Omental fat pad (tissue), 4 donors: Measurements from ENCODE around the gene ANTXR1. TPM values are rescaled to one million over a fixed set of nuclear protein-coding genes. Genes with fewer than 3 reads are reported as not detected.

ENCODE experiments used
- ATAC-seq: fragments of 150-250 bp; one replicate; pipeline ENCODE4 v1.9.1; 2016; ENCODE audit warnings: mild to moderate bottlenecking, moderate library complexity; ENCODE audit not compliant: low FRiP score
- DNase-seq: peaks from one replicate; pipeline ENCODE4 v3.0.0-alpha.2; 2019; ENCODE audit warnings: low spot score
- CTCF ChIP-seq, 3 donors: fragments of 450-650 bp; IDR thresholded peaks; one replicate each; pipeline ENCODE4 v1.5.1; 2016 to 2017; ENCODE audit warnings: antibody characterized with exemption in 3 of 3, mild to moderate bottlenecking in 3 of 3, moderate library complexity in 2 of 3
- total RNA-seq, 4 donors: library from RNA; depleted of rRNA; stranded (reverse); fragments of >200 nt; gene quantifications; one replicate each; pipeline ENCODE4 v1.1.0, GENCODE V29; 2016

The ANTXR1 gene
- total RNA-seq, 4 donors from 2014 or later, result 27.7 to 49.1 (median 37.1) TPM

- DNase-seq (no peak), ATAC-seq (no peak)
- TF ChIP-seq CTCF (IDR thresholded peaks at IDR 0.05), result no peak
Observed at GRCh38 chr2:69156624-69157023, 143.6 kb downstream of the ANTXR1 start.

- DNase-seq, result no peak
- no peak for TF ChIP-seq CTCF (IDR thresholded peaks at IDR 0.05)
Observed at GRCh38 chr2:69157441-69157840, 144.5 kb downstream of the ANTXR1 start.

GRCh38 chr2:69159986-69160385, 147.0 kb downstream of the ANTXR1 start:
- TF ChIP-seq CTCF (IDR thresholded peaks at IDR 0.05), result no peak
- DNase-seq, result no peak
- no peak for ATAC-seq

More at GRCh38 chr2:69157441-69157840, 144.5 kb downstream of the ANTXR1 start:
- ATAC-seq, result no peak

GRCh38 chr2:69162057-69162456, 149.1 kb downstream of the ANTXR1 start:
- ATAC-seq (no peak), DNase-seq (no peak)
- no peak for TF ChIP-seq CTCF (IDR thresholded peaks at IDR 0.05)

GRCh38 chr2:69163109-69163508, 150.1 kb downstream of the ANTXR1 start:
- no peak for TF ChIP-seq CTCF (IDR thresholded peaks at IDR 0.05)
- DNase-seq (no peak), ATAC-seq (peak; percentile 57)

GRCh38 chr2:69163556-69163955, 150.6 kb downstream of the ANTXR1 start:
- TF ChIP-seq CTCF (IDR thresholded peaks at IDR 0.05), result no peak
- no peak for ATAC-seq
- DNase-seq, result no peak

- ATAC-seq (no peak), DNase-seq (no peak)
- no peak for TF ChIP-seq CTCF (IDR thresholded peaks at IDR 0.05)
Observed at GRCh38 chr2:69164061-69164778, 151.2 kb downstream of the ANTXR1 start.
